GM21737 (cell line): ENCODE measurements around the gene PDE11A.

Experiments used
- ATAC-seq: cut with Tn5 transposase; IDR thresholded peaks from one replicate; pipeline ENCODE4 v1.9.1; 2021; ENCODE audit warnings: mild to moderate bottlenecking, moderate library complexity; ENCODE audit not compliant: unreplicated experiment

Gene PDE11A

DNA sequence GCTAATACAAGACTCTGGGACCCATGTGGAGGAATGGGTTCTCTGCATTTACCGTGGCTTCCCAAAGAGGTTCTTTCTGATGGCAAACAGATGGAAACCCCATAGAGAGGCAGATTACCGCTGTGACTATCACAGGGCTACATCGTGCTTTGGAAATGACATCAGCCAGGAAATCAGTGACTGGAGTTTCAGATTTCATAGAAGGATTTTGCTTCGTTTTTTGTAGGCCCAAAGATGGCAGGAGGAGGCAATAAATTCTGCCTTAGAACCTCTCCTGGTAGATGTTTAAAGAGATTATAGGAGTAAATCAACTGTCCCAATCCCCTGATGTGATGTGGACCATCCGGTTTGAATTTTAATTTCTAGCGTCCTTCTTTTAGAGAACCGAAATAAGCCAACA is 465.9 kb downstream of the PDE11A start:
- no peak for ATAC-seq

DNA sequence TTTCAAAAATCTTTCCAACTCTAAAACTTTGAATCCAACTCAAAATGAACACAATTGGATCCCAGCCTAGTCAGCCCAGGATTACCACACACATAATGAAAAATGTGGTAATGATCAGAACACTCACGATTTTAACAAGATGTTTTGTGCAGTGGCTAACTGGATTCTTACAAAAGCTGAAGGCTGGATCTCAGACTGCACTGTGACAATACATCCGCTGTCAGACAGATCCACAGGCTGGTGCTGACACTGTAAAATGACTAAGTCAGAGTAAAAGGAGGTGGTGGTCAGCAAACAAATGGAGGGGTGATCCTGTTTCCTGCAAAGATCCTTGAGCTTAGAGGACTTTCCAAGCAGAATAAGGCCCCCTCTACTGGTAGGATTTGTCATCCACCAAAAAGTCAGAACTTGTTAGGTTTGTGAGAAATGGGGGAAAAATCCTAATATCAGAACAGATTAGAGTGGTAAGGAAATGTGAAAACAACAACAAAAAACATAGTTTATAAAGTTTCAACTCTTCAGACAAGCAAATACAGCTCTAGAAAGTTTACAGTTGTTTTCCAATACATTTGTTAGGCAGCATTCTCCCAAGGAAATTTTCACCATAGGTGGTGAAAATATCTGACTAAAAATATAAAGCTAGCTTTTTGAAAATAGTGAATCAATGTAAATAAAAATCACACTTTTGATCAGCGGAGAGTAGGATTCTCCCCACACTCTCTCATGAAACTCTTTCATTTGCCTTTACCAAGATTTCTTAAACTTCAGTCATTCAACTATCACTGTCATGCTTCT is 468.1 kb downstream of the PDE11A start:
- ATAC-seq, result no peak

DNA sequence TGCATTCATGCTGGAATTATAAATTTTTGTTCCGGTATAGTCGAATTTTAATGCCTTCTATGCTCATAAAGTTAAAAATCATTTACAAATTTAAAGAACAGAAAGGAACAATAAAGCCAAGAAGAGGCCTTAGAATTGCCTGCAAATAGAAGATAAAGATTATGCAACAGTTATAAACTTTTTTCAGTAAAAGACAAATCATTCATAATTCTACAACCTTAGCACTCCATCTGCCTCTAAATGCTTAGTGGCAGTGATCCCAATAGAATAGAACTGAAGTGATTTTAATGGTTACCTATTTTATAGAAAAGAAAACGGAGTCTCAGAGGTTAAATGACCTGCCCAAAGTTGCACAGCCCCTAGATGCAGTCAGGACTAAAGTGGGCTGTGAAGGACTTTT is 468.8 kb downstream of the PDE11A start:
- ATAC-seq, result no peak

DNA sequence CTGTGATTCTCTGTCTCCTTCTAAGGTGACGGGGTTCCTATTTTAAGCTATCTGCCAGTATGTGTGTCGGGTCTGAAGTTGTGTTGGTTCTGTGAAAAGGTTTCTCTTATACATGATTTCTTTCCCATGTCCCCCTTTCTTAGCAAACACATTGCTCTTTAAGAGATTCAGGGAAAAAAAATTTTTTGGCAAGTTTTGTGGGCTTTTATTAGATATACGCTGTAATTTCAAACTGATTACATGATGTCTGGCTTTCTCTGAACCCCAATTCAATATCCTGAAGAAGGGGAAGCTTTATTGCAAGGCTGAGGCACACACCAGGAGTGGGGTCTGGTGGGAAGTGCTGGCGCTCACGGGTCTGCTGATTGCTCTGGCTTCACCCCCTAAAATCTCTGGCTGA is 469.4 kb downstream of the PDE11A start:
- ATAC-seq, result no peak

DNA sequence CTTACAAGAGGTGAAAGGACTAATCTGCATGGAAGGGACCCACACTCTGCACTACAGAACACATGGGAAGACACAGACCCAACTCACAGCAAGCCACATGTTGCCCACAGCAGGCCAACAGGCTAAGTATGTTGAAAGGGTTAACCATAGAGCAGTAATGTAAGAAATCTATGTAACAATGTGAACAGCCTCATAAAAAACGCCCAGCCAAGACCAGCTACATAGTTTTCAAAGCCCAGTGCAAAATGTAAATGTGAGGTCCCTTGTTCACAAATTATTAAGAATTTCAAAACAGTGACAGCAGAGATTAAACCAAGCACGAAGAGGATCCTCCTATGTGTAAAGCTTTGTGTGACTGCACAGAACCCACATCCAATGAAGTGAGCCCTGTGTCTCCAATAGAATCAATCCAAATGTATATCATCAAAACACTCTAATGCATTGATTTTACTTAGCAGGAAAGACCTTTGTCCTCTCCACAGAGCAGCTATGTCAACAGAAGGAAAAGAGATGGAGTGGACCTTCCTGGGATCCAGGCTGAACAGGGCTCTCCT is 469.9 kb downstream of the PDE11A start:
- no peak for ATAC-seq

DNA sequence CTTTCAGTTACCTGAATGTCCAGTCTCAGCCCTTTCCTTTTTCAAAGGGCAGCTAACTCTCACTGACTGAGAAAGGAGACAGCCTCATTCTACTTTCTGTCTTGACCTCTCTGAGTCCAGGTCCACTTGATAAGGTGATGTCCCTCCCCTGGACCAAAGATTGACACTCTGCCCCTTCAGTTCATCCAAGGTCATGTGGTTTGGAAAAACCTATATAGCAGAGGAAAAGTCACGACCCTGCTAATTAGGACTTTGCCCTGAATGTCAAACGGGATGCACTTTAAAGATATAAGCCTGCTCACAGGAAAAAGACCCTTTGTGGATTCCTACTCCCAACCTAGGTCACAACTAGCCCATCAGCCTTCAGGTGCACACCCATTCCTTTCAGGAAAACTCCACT is 471.7 kb downstream of the PDE11A start:
- ATAC-seq, result no peak

DNA sequence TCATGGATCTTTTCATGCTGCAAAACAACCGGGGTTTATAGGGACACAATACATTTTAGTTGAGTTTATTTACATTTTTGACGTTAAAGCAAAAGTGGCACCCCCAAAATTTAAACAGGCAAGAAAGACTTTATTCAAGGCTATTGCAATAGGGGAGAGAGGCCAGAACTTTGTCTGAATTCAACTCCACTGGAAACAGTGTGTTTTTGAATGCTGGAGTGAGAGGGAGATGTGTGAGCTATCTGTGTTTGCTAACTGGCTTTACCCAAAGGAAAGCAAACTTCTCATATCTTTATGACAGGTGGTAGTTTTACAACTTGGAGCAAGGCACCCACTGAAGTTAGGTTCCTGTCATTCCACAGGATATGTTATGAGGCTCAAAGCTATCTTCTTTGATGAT is 472.6 kb downstream of the PDE11A start:
- no peak for ATAC-seq

DNA sequence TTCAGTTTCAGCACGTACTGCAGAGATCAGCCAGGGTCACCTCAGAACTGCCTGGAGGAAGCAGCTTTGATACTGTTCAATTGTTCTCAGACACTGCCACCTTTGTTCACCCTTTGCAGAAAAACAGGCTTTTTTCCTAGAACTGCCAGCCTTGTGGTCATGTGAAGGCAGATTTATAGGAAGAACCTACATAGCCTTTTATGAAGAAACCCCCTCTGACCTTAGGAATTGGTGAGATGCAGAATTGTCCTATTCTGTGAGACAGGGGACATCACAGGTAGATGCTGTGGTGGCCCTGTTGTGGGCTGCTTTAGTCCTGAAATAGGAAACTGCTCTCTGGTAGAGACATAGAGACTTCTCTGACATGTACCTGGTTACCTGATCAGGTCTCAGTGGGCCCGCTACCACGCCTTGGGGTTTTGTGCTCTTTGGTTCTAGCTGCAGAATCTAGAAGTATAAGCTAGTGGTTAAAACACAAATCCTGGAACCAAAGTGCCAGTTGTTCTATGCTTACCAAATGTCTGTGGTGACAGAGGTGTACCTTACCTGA is 473.4 kb downstream of the PDE11A start:
- ATAC-seq, result no peak

DNA sequence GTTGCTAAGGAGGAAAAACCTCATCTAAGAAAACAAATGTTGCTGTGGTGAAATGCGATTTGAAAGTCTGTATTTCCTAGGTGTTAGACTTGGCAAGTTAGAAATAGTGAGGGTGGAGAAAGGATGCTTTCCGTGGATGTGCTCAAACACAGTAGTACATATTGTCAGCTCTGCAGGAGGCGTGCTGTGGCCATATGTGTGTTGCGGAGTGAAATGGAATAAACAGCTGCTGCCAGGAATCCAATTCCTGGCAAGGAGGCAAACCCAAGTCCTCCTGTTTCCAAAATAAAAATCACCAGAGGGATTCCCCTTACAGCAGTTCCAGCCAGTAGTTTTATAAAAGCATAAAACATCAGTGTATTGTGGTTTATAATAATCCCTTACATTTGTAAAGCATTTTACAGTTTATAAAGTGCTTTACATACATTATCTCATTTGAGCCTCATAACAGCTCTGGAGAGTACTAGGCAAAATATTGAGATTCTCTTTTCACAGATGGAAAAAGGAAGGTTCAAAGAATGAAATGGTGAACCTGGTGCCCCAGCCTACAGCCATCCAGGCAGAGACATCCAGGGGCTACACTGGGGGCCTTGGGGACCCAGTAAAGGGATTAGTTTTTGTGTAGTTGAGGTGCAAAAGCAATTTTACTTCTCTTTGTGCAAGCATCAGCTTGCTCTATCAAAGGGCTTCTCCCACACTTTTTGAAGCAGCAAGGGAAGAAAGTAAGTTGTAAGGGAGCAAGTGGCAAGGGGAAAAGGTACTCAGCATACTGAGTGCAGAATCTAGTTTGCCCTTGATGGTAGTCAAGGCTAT is 474.0 kb downstream of the PDE11A start:
- no peak for ATAC-seq

DNA sequence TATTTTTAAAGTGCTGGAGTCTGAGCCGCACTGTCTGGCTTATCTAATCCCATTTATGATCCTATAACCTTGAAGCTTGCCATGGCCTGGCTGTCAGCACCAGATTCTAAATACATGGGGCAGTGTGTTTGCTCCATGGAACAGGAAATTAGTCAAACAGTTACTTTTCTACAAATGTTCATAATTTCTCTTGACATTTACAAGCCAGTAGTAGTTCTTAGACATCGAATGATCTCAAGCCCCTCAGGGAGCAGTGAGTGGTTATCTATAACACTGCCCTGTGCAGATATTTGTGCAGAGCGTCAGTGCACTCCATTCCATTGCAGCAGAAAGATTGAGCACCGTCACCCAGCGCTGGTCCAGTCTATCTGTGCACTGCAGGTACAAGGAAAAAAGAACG is 474.8 kb downstream of the PDE11A start:
- ATAC-seq, result no peak

DNA sequence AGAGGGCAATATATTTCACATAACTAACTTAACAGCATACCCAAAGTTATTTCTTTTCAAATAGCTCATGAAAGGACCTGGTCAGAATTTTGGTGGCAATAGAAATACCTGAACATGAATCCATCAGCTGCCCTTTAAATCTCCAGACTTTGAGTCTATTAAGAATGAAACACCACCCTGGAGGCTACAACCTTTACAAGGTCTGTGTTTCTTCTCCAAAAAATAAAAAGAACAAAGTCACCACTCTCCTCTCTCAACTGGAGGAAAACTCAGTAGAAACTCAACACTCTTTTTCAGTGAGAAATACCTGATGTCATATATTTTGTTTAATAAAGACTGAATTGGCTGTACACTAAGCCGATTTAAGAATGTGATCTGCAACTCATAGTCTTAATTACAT is 475.7 kb downstream of the PDE11A start:
- no peak for ATAC-seq

DNA sequence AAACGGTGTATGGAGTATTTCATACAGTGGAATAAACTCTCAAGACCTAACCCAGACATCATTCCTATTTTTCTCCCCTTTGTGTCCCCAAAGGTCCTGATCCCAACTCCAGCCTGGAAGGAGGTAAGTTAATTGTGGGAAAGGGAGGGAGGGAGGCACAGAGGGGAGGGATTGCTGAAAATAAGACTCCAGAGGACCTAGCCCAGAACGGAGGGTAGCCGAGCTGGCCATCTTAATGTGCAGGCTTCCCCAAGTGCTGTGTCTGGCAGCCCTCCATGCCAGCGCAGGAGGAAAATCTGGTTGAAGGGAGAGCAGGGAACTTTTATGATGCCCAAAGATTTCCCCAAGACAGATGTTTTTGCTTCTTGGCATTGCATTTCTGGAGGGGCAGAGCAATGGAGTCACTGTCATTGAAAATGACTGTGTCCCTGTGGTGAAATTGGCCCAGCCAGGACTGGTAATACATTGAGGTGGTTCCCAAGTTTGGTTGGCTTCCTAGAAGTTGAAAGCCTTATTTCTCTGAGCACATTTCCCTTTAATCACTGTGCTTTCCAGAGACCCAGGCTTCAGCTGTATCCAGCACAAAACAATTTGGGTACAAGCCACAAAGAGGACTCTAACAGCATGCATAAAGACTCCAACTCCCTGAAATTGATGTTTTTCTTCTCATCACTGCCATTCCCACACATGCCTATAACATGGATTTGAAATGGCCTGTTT is 477.3 kb downstream of the PDE11A start:
- no peak for ATAC-seq

DNA sequence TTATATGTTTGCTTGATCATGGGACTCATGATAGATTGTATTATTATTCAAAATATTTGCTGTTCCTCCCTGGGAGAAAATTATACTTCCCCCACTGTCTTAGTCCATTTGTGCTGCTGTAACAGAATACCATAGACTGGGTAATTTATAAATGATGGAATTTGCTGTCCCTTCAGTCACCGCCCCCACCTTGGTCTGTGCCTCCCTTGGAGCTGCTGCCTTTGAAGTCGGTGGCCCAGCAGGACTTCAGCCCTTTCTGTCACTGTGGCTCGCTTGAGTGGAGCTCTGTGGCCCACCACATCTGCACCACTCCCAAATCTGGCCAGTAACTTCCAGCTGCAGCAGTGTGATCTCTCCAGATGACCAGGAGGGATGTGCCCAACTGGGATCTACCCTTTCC is 479.2 kb downstream of the PDE11A start:
- ATAC-seq, result no peak

DNA sequence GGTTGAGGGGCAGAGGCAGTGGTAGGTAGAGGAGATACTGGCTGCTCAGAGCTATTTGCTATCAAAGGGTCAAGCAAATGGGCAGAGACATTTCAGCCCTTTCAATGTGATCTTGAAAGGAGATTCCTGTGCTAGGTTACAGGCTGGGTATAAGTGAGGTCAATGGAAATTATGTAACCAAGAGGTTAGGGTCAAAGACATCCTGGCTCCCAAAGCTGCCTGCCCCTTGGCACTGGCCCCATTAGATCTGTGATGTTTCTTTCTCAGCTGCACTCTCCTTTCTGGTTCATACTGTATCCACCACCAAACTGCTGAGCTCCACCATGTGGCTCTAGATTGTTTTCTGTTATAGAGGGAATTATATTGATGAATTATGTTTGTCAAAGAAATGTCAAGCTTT is 479.6 kb downstream of the PDE11A start:
- ATAC-seq, result no peak

DNA sequence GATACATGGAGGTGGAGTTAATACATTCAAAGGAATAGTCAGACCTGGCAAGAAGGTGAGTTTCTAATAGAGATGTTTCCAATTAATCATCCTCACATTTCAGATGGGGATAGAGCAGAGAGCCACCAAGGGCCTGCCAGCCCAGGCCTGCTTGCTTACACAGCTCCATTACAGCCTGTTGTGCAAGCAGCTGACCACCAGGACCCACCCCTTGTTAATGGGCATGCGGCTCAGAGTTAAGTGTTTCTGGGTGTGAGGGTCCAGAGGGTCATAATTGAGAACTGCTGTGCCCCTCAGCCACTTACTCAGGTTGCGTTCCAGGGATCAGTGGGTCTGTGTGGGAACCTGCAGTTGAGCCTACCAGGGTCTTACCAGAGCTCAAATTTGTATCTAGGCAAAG is 480.2 kb downstream of the PDE11A start:
- ATAC-seq, result no peak

DNA sequence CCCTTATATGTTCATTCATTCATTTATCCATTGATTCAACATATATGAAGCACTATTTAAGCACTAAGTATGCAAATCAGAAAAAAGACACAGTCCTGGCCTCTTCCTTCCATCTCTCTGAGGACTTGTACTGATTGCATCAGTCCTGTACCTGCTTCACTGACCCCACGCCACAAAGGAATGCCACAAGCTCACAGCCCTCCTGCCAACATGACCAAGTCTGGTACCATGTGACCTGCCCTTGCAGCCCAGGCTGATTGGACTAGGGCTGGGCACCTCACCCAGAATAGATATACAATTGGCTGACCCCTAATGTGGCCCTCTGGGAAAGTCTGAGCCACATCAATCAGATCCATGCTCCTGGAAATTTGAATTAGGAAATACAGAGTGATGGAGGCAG is 483.4 kb downstream of the PDE11A start:
- ATAC-seq, result no peak

DNA sequence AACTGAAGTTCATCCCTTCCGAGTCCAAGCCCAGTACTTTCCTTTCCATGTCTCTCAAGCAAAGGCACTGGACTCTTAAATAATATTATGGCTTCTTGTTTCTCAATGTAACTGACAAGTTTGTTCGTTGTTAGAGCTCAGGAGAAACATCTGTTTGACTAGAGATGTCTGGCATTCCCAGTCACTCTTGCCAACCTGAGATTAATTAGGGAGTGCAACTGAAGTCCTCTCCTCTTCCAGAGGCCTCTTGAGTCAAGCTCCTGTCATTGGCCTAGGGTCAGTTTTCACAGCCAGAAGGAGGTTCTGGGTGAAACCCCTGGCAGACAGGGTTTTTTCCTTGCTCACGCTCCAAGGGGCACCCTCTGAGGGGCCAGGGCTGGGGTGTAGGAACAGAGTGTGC is 483.9 kb downstream of the PDE11A start:
- ATAC-seq, result no peak

DNA sequence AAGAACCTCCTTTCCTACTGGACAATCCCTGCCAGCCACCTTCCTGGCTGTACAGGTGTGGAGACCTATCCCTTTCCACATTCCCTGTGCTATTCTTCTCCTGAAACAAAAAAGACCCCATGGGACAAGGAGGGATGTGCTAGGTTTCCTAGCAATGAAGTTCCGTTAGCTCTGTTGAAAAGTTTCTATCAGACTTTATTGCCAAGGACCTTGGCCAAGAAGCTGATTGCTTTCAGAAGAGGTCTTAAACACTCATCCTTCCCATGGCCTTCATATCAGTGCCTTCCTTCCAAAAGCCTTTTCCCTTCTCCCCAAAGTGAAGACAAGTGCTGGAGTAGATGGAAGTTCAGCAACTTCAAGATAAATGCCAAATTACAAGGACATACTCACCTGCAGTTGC is 485.2 kb downstream of the PDE11A start:
- no peak for ATAC-seq

DNA sequence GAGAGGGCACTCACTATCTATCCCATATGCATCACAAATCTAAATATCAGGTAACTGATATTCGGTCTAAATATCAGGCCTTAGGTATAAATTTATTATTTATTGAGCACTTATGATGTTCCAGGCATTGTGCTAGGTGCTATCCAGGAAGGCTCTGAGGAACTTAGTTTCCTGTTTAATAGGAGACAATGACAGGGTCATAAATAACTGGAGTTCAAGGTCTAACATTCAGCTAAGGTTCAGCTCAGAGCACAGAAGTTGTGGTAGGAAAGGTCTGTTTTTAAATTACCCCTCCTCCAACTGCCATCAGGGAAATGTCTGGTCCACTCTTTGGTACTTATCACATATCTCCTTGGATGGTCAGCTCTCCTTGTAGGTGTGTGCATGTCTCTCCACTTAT is 486.4 kb downstream of the PDE11A start:
- no peak for ATAC-seq

DNA sequence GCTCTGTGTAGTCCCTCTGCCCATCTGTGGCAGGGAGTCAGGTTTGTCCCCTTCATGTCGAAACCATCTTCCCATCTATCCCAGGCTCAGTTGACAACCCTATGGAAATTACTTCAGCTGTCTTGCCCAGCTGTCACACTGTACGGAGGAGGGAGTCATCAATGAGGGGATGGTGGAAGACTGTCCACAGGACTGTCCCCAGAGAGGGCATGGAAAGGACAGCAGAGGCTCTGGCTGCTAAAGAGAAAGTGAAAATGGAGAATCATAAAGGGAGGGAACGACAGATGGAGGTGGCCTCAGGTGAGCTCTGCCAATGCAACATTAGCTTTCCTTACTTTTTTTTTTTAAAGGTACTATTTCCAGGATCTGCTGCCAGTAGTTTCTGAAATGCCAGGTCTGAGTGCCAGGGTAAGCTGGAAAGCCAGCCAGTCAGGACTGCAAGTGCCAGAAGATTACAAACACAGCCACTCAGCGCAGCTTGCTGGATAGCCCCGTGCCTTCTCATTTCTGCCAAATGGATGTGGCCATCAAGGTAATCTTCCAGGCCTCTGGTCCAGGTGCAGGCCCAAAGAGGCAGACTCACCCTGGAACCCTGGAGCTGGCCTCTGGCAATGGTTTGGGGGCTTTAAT is 487.2 kb downstream of the PDE11A start:
- no peak for ATAC-seq
